ENCODE data around the gene EPC1.

EPC1 gene

DNA sequence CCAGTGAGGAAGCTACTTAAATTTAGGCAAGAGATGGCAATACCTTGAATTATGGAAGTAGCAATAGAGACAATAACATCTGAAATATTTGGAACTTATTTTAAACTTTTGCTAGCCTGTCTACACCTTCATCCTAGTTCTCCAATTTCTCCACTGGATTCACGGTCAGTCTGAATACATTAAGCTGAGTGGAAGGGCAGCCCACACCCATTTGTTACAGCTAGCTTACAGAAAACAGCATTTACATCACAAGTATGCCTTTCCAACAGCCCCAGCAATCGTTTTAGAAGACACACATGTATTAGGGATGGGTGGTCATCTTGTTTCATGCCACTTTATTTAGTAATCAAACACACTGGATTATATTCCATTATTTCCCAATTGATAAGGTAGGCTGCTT is 16.7 kb downstream of the EPC1 start:
- no peak for DNase-seq

GRCh38 chr10:32329061-32329460 is 17.9 kb downstream of the EPC1 start:
- no peak for DNase-seq

- no peak for DNase-seq
These were observed 18.5 kb downstream of the EPC1 start for GRCh38 chr10:32328499-32328898.

GRCh38 chr10:32327364-32327691 is 19.6 kb downstream of the EPC1 start:
- no peak for DNase-seq

- no peak for DNase-seq
These were observed 20.1 kb downstream of the EPC1 start for GRCh38 chr10:32326680-32327363.

GRCh38 chr10:32326119-32326518 is 20.8 kb downstream of the EPC1 start:
- DNase-seq, result no peak

DNA sequence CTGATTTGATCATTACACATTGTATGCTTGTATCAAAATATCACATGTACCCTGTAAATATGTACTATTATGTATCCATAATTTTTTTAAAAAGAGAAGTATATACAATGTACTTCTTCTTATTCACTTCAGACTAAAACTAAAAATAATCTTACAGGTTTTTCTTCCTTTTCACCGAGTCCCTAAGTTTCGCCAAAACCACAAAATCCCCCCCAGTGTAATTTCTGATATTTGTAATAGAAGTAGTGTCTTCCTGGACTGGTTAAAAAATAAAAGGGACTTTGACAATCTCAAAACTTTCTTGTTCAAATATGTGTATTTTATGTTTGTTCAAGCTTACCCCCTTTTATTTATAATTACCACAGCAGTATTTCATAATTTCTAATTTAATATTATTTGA is 23.9 kb downstream of the EPC1 start:
- no peak for DNase-seq

DNA sequence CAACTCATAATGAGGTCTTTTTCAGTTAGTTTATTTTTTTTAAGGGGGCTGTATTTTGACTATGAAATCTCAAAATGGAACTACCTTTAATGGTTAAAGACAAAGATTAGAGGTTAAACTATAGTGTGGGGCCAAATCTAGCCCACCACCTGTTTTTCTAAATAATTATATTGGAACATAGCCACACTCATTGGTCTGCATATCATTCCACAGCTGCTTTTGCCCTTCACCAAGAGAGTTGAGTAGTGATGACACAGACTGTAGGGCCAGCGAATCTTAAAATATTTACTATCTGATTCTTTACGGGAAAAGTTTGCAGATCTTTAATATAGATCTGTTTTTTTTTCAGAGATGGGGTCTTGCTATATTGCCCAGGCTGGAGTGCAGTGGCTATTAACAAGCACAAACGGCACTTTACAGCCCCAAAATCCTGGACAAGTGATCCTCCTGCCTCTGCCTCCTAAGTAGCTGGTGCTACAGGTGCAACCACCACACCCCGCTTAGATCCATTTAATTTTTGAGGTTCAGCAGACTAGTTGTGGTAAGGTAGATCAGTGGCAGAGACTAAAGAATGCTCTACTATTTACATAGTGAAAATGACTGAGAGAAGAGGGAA is 25.8 kb downstream of the EPC1 start:
- DNase-seq, result no peak

GRCh38 chr10:32318476-32318896 is 28.5 kb downstream of the EPC1 start:
- DNase-seq, result no peak

- no peak for DNase-seq
These were observed 29.1 kb downstream of the EPC1 start for GRCh38 chr10:32317795-32318357.

GRCh38 chr10:32315424-32315823 is 31.5 kb downstream of the EPC1 start:
- DNase-seq, result no peak

- DNase-seq, result no peak
These were observed 32.4 kb downstream of the EPC1 start for GRCh38 chr10:32314588-32314987.

GRCh38 chr10:32308027-32308603 is 38.8 kb downstream of the EPC1 start:
- DNase-seq, result no peak

DNA sequence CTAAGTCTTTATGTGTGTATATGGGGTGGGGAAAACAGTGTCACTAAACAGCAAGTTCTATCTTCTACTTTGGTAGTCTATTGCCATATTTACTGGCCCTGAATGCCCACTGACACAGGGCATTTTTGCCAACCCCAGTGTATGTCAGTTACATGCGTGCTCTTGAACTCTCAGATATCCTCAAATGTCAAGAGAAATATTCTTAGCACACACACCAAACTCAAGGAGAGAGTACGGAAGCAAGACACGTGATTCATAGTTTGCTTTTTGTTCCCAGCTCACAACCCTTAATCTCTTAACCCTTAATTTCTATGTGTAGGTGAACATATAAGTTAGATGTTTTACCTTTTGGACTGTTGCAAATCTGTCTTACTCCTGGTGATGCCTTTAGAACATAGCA is 39.3 kb downstream of the EPC1 start:
- no peak for DNase-seq

GRCh38 chr10:32299354-32299980 is 47.5 kb downstream of the EPC1 start:
- no peak for DNase-seq

DNA sequence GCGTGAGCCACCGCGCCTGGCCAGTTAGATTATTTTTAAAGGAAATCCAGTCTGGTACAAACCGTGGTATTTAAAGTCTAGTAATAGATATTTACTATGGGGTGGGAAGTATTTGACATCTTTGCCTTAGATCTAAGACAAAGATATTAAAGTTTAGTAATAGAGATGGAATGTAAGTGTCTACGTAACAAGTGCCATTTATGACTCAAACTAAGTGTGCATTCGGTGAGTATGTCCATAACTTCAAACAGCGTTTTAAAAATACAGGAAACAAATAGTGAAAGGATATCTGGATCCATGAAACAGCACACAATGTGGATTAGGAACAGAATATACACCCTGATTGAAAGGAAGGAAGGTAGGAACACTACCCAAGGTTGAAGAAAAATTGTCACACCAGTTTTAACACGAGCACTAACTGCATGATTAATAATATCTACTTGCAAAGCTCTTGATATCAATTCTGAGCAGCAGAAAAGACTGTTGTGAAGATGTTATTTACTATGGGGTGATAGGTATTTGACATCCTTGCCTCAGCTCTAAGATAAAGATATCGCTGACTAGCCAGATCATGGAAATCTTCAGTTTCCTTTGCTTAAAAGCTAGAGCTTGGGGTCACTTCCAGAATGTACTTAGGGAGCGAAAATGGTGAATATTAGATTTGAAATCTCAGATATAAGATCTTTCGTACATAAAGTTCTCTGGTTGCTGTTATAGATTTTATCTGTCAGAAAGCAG is 48.7 kb downstream of the EPC1 start:
- DNase-seq, result no peak

DNA sequence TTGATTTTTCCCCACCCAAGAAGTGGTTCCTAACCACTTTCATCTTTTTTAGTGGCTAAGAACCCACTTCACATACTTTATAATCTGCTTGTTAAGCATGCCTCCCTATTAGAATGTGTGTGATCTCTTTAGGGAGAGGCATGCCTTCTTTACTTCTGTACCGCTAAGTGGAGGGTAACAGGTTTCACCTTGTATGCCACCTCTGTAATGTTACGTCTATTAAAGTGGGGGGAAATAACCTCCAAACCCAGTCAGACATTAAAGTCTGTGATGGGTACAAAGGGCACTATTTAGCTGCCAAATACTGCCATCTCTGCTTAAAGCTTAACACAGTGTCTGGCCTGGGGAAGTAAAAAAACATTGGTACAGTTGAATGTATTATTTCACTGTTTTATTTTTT is 51.9 kb downstream of the EPC1 start:
- no peak for DNase-seq

DNA sequence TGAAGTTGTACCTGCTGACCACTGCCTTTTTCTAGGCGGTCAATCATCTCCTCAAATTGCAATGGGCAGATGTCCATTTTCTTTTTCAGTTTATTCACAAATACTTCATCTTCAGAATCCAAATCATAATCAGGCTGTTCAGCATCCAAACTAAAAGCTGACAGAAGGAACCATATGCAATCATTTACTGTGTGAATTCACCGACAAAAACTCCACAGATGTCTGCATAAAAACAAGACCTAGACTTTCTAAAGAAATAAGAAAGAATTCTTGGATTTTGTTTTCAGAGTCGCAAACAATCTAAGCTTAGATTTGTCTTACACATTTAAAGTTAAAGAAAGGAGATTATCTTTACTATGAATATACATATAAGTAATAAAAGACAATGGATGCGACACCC is 53.4 kb downstream of the EPC1 start:
- no peak for DNase-seq

- no peak for DNase-seq
These were observed 67.2 kb downstream of the EPC1 start for GRCh38 chr10:32279795-32280194.

DNA sequence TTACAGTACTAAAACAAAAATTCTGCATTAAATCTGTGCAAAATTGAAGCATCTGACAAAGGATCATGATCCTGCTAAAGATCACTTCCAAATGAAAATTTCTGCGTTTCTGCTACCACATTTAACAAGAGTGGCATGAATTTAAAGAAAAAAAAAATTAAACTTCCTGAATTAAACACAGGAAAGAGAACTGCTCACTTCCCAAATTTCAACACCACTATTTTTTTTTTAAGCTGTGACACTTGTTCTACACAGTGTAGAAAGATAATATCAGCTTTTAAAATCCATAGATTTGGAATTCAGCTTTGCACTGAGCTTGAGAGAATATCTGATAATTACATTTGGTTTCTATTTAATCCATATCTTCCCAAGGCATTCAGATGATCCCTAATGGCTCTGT is 73.6 kb downstream of the EPC1 start:
- no peak for DNase-seq

DNA sequence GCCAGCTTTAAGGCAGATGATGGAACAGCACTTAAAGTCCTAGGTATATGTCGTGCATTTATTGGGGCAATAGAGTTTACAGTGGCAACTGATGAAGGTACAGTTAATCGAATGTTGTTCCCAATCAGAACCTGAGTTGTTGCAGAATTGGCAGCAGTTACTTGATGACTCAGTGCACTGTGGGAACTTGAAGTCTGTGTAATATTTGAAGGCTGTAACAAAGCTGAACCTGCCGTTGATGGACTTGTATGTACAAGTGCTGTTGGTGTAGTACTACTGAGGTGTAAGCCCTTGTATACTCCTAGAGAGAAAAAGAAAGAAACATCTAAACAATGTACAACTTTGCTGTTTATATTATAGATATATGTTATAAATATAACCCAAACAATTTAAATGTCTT is 75.3 kb downstream of the EPC1 start:
- DNase-seq, result no peak

DNA sequence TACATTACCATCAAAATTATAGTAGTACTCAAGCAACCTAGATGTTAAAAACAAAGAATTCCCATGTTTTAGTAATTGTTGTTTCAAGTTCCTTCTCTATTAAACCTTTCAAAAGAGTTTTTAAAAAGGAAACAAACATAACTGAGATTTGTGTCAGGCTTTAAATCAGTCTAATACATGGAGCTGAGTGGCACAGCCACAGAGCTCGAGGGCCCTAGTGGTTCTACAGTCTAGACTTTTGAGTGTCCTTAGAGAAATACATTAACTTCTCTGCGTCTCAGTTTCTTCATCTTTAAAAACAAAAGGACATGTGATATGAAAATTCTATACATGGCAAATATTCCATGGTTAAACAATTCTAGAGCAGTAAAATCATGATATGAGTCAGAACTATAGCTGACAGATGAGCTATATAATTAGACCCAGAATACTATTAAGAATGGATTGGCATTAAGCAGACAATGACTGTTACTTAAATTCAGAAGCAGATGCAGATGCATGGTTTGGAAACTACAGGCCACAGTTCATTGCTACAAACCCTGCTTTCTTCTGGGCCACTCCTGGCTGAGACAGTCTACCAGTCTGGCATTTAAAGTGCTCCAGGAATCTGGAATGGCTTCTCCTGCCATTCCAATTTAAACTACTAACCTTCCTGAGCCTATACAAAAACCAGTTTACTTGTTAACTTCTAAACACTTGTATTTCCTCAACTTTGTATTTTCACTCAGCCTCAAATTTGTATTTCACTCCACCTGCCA is 77.4 kb downstream of the EPC1 start:
- DNase-seq, result no peak

Data from activated gamma-delta T cell (primary cell).